ENCODE data around the gene PTPRT.

DNA sequence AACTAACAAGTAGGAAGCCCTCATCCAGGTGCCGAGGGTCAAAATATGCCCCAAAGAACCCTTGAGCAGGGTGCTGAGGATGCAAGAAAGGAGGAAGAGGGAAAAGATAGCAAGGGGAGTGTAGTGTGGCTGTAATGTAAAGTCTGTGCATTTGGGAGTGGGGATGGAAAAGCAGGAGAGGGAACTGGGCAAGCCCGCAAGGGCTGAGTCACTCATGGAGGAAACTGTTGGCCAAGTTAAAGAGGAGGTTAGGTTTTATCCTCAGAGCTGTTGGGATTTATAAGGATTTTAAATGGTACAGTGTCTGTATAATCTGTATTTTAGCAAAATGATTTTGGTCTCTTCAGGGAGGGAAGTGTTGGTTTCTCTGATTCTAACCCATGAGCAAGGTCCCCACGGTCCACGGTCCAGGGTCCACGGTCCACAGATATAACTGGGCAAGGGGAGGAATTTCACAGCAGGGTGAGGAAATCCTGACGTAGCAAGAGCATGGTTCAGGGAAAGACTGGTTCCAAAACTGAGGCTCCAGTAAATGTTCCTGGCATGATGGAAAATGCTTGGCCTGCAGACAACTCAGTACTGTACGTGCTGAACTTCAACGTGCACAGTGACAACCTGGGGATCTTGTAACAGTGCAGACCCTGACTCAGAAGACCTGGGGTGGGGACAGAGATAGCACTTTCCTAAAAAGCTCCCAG lies 759.8 kb downstream of the PTPRT start:
- TF ChIP-seq, protein P1, sequence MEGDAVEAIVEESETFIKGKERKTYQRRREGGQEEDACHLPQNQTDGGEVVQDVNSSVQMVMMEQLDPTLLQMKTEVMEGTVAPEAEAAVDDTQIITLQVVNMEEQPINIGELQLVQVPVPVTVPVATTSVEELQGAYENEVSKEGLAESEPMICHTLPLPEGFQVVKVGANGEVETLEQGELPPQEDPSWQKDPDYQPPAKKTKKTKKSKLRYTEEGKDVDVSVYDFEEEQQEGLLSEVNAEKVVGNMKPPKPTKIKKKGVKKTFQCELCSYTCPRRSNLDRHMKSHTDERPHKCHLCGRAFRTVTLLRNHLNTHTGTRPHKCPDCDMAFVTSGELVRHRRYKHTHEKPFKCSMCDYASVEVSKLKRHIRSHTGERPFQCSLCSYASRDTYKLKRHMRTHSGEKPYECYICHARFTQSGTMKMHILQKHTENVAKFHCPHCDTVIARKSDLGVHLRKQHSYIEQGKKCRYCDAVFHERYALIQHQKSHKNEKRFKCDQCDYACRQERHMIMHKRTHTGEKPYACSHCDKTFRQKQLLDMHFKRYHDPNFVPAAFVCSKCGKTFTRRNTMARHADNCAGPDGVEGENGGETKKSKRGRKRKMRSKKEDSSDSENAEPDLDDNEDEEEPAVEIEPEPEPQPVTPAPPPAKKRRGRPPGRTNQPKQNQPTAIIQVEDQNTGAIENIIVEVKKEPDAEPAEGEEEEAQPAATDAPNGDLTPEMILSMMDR (conservative IDR thresholded peaks at IDR 0.05 in 1 of 2, IDR thresholded peaks at IDR 0.05 in 1 of 2; ENCODE audit: low read depth in 1 of 2, low read length in 2 of 2) = no peak
- TF ChIP-seq EZH2 (IDR thresholded peaks at IDR 0.05; ENCODE audit: low read length, missing control alignments) = no peak
